Adrenal gland (tissue), 5 donors: ENCODE results near the gene SLC24A3.

ENCODE experiments used
- POLR2A ChIP-seq, 2 donors: fragments of 450-650 bp; IDR thresholded peaks; one replicate each; pipeline ENCODE4 v1.6.1; 2017; ENCODE audit warnings: antibody characterized with exemption in 2 of 2, mild to moderate bottlenecking in 2 of 2, moderate library complexity in 1 of 2
- TF ChIP-seq, protein P1 (sequence below), 6 experiments: fragments of 450-650 bp in 4 of 6; fragments of 200-600 bp in 2 of 6; sonication (generic) in 1 of 6; IDR thresholded peaks; 1 replicate in 5 of 6; 2 replicates in 1 of 6; pipeline versions ENCODE4 v1.5.1 to v1.8.0; 2016 to 2021; ENCODE audit warnings: antibody characterized with exemption in 6 of 6, mild to moderate bottlenecking in 2 of 6, moderate library complexity in 1 of 6
- donor health status: DM: no; HTN: no; CAD: no.

DNA sequence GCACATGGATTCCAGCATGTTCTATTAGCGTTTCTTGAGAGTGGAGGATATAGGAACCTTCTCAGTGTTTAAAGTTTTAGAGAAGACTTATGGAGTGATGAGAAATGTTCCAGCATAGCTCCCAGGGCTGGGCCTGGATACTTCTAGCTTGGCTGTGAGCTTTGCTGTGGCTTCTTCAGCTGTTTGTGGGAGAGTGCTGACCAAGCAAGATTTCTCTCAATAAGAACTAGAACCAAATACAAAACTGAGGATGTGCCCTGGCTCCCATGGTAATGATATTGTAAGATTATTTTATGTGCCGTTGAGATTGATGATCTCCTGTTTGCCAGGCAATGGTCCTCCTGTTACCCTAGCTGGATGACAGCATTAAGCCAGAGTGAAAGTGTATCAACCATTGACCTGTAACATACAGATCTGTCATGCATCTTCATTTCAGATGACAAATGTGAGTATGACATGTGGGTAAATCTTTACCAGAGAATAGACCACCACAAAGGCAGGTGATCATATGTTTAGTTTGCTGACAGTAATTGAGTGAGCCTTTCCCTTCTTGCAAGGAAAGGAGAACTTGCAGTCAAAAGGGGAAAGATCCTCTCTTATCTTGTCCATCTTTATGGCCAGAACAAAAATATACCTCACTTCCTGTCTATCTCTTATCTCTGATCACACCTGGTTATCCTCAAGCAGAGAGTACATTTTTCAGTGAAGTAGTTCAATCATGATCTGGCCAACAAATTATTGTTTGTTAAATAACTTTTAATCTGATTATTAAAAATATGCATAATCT is 180.1 kb downstream of the SLC24A3 start:
- no peak for TF ChIP-seq POLR2A (IDR thresholded peaks at IDR 0.05)
- TF ChIP-seq, protein P1, sequence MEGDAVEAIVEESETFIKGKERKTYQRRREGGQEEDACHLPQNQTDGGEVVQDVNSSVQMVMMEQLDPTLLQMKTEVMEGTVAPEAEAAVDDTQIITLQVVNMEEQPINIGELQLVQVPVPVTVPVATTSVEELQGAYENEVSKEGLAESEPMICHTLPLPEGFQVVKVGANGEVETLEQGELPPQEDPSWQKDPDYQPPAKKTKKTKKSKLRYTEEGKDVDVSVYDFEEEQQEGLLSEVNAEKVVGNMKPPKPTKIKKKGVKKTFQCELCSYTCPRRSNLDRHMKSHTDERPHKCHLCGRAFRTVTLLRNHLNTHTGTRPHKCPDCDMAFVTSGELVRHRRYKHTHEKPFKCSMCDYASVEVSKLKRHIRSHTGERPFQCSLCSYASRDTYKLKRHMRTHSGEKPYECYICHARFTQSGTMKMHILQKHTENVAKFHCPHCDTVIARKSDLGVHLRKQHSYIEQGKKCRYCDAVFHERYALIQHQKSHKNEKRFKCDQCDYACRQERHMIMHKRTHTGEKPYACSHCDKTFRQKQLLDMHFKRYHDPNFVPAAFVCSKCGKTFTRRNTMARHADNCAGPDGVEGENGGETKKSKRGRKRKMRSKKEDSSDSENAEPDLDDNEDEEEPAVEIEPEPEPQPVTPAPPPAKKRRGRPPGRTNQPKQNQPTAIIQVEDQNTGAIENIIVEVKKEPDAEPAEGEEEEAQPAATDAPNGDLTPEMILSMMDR (IDR thresholded peaks at IDR 0.05), result no peak
